Coronary artery (tissue), 2 donors: ENCODE data around the gene SLC1A4.
"Not testable (repeated sequence)": the region's sequence is repeated elsewhere in the genome, so short reads cannot be mapped to it uniquely, and the experiment has no call there.

Experiments used
- DNase-seq: peaks from one replicate; pipeline ENCODE4 v3.0.0-alpha.2; 2017; ENCODE audit warnings: low spot score
- H3K27ac ChIP-seq, 2 donors: fragments of 200-600 bp; sonication (generic); one replicate each; pipeline ENCODE4 v1.5.1; 2016 to 2019
- H3K4me3 ChIP-seq: fragments of 200-600 bp; sonication (generic); 2 replicates; pipeline ENCODE4 v1.5.1; 2016; ENCODE audit warnings: mild to moderate bottlenecking, moderate library complexity
- CTCF ChIP-seq: fragments of 200-600 bp; sonication (generic); IDR thresholded peaks from one replicate; pipeline ENCODE4 v1.5.1; 2019; ENCODE audit warnings: antibody characterized with exemption

Gene SLC1A4

GRCh38 chr2:64992990-64993389 is 3.8 kb downstream of the SLC1A4 start:
- TF ChIP-seq CTCF: no peak
- no peak overlapping the region for H3K27ac ChIP-seq
- H3K4me3 ChIP-seq: no peak overlapping the region
- no peak for DNase-seq

DNA sequence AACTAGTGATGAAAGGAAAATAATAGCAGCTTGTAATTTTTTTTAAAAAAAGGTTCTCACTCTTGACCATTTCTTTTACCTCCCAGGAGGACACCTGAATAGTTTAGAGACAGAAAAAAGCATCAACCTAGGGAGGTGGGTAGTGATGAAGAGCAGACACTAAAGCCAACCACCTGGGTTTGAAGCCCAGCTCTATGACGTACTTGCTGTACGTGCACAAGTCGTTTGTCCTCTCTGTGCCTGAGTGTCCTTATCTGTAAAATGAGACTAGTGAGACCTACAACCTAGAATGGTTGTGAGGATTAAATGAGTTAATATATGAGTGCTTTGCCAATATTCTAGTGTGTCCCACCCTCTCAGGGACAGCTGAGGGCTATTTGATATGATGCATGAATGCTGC is 5.8 kb downstream of the SLC1A4 start:
- no peak overlapping the region for H3K4me3 ChIP-seq
- no peak overlapping the region for H3K27ac ChIP-seq
- no peak for TF ChIP-seq CTCF
- DNase-seq: no peak

DNA sequence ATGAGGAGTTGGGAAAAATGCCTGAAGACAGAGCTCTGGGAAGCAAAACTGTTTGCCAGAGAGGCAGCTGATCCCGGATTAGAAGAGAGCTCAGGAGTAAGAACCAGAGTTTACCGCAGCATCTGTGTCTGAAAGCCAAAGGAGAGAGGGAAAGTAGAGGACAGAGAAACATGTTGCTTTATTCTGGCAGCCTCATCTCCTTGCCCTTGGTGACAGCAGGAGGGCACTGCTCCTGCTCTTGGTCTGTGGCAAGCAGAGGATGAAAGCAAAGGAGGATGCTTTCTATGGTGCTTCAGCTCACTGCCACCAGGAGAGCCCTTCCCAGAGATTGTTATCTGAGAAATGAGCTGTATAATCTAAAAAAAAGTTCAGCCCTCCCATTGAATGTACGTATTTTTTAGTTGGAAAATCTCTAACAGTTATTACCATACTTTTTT is 7.7 kb downstream of the SLC1A4 start:
- no peak for TF ChIP-seq CTCF
- Histone ChIP-seq H3K4me3 (no peak overlapping the region), H3K27ac (no peak overlapping the region)
- DNase-seq: no peak

GRCh38 chr2:64998658-64999061 is 9.5 kb downstream of the SLC1A4 start:
- no peak for TF ChIP-seq CTCF
- Histone ChIP-seq H3K27ac (peak overlapping the region; percentile 11 to 74), H3K4me3 (peak overlapping the region; percentile 50)

DNA sequence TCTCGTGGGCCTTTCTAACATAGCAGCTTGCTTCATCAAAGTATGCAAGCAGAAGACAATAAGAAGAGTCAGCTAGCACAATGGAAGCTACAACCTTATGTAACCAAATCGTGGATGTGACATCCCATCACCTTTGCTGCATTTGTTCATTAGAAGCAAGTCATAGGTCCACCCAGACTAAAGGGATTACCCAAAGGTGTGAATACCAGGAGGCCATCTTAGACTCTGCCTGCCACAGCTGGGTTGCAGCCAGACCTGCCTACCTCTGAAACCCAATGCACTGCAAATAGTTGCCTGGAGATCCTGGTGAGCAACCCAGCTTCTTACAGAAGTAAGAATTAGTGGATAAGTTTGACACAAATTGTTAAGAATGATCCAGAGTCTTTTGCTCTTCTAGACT is 10.6 kb downstream of the SLC1A4 start:
- no peak for TF ChIP-seq CTCF
- DNase-seq: no peak
- H3K27ac ChIP-seq: peak overlapping the region in 1 of 2 donors; percentile 74

More at GRCh38 chr2:64998658-64999061, 9.5 kb downstream of the SLC1A4 start:
- no peak for DNase-seq

GRCh38 chr2:65000644-65001043 is 11.4 kb downstream of the SLC1A4 start:
- Histone ChIP-seq H3K27ac (no peak overlapping the region), H3K4me3 (no peak overlapping the region)
- TF ChIP-seq CTCF: no peak
- DNase-seq: no peak

More for the DNA sequence above, 10.6 kb downstream of the SLC1A4 start:
- no peak overlapping the region for H3K4me3 ChIP-seq

DNA sequence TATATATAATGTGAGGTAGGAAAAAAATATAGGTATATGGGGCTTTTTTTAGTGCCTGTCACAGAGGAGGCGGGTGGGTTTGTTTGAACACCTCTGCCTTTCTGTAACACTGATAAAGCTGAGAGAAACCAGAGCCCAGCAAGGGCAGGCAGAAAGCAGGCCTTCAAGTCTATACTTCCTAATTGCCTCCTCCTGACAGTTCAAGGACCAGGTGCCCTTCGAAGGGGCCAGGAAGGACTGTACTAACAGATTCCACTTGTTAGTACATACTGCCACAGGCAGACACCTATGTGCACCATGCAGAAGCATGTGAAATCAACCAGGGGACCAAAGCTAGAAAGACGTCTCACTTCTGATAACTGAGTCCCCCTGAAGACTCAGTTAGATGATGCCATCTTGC is 13.8 kb downstream of the SLC1A4 start:
- no peak for DNase-seq
- H3K27ac ChIP-seq: no peak overlapping the region
- H3K4me3 ChIP-seq: no peak overlapping the region
- TF ChIP-seq CTCF: no peak

- DNase-seq, H3K27ac ChIP-seq, H3K4me3 ChIP-seq: not testable (repeated sequence)
These were observed 15.0 kb downstream of the SLC1A4 start for GRCh38 chr2:65004232-65004631.
